Liver (tissue), 9 donors: ENCODE measurements around the gene ADAP1. TPM values are rescaled to one million over a fixed set of nuclear protein-coding genes. Genes with fewer than 3 reads are reported as not detected.

Experiments used
- DNase-seq: peaks from one replicate; pipeline ENCODE4 v3.0.0-alpha.2; 2017; ENCODE audit warnings: low spot score
- H3K27ac ChIP-seq, 2 donors: one replicate each; pipeline ENCODE4 v1.7.0; 2013; ENCODE audit warnings: inconsistent platforms in 2 of 2, low read length in 2 of 2, control low read depth in 1 of 2, low read depth in 1 of 2, mild to moderate bottlenecking in 1 of 2
- H3K27me3 ChIP-seq, 4 donors: one replicate each; pipeline versions ENCODE4 v1.6.1 to v1.7.0; 2013; ENCODE audit warnings: low read length in 3 of 4, inconsistent platforms in 1 of 4, mild to moderate bottlenecking in 1 of 4, moderate library complexity in 1 of 4; ENCODE audit not compliant: control insufficient read depth in 4 of 4, insufficient read depth in 4 of 4
- H3K36me3 ChIP-seq, 4 donors: one replicate each; pipeline versions ENCODE4 v1.6.1 to v1.7.0; 2013; ENCODE audit warnings: low read length in 3 of 4, mild to moderate bottlenecking in 3 of 4, low read depth in 1 of 4, moderate library complexity in 1 of 4; ENCODE audit not compliant: control insufficient read depth in 4 of 4, insufficient read depth in 3 of 4
- H3K4me1 ChIP-seq, 4 donors: one replicate each; pipeline versions ENCODE4 v1.6.1 to v1.7.0; 2013; ENCODE audit warnings: low read length in 3 of 4, mild to moderate bottlenecking in 3 of 4, moderate library complexity in 1 of 4; ENCODE audit not compliant: control insufficient read depth in 4 of 4, insufficient read depth in 4 of 4
- H3K4me3 ChIP-seq, 3 donors: one replicate each; pipeline versions ENCODE4 v1.6.1 to v1.7.0; 2013; ENCODE audit warnings: low read length in 3 of 3, control low read depth in 1 of 3, low read depth in 1 of 3, mild to moderate bottlenecking in 1 of 3
- H3K9ac ChIP-seq, 2 donors: one replicate each; pipeline ENCODE4 v1.7.0; 2013; ENCODE audit warnings: low read length in 2 of 2, mild to moderate bottlenecking in 2 of 2, moderate library complexity in 2 of 2, control low read depth in 1 of 2, low read depth in 1 of 2
- H3K9me3 ChIP-seq, 4 donors: one replicate each; pipeline versions ENCODE4 v1.6.1 to v1.7.0; 2013; ENCODE audit warnings: low read length in 3 of 4; ENCODE audit not compliant: control insufficient read depth in 4 of 4
- ATF3 ChIP-seq: IDR thresholded peaks from 2 replicates; pipeline ENCODE4 v1.6.1; 2016; ENCODE audit warnings: antibody characterized with exemption
- CTCF ChIP-seq: fragments of 150-350 bp; IDR thresholded peaks from 2 replicates; pipeline ENCODE4 v1.5.1; 2017; ENCODE audit warnings: improper control_type of control experiment, low read depth, low read length; ENCODE audit not compliant: missing input control
- EGR1 ChIP-seq, 2 donors: IDR thresholded peaks; 2 replicates each; pipeline ENCODE4 v1.6.1; 2016 to 2018; ENCODE audit warnings: antibody characterized with exemption in 2 of 2, low read depth in 2 of 2
- FOXA1 ChIP-seq: IDR thresholded peaks from 2 replicates; pipeline ENCODE4 v1.6.1; 2016; ENCODE audit warnings: antibody characterized with exemption
- FOXA2 ChIP-seq: IDR thresholded peaks from 2 replicates; pipeline ENCODE4 v1.6.1; 2016; ENCODE audit warnings: antibody characterized with exemption
- GABPA ChIP-seq, 2 donors: IDR thresholded peaks in 1 of 2; conservative IDR thresholded peaks in 1 of 2; 2 replicates each; pipeline ENCODE4 v1.6.1; 2016; ENCODE audit warnings: antibody characterized with exemption in 2 of 2, mild to moderate bottlenecking in 1 of 2, moderate library complexity in 1 of 2
- HNF4A ChIP-seq, 2 donors: conservative IDR thresholded peaks; 2 replicates each; pipeline ENCODE4 v1.6.1; 2016; ENCODE audit warnings: antibody characterized with exemption in 2 of 2, mild to moderate bottlenecking in 2 of 2
- HNF4G ChIP-seq: IDR thresholded peaks from 2 replicates; pipeline ENCODE4 v1.6.1; 2016; ENCODE audit warnings: antibody characterized with exemption
- JUND ChIP-seq, 2 donors: IDR thresholded peaks; 2 replicates each; pipeline ENCODE4 v1.6.1; 2016; ENCODE audit warnings: antibody characterized with exemption in 2 of 2
- MAX ChIP-seq: IDR thresholded peaks from 2 replicates; pipeline ENCODE4 v1.6.1; 2016; ENCODE audit warnings: antibody characterized with exemption
- RAD21 ChIP-seq, 2 donors: IDR thresholded peaks; 2 replicates each; pipeline ENCODE4 v1.6.1; 2016; ENCODE audit warnings: antibody characterized with exemption in 2 of 2, mild to moderate bottlenecking in 2 of 2
- REST ChIP-seq: IDR thresholded peaks from 2 replicates; pipeline ENCODE4 v1.6.1; 2016; ENCODE audit warnings: antibody characterized with exemption, mild to moderate bottlenecking
- RXRA ChIP-seq, 2 donors: IDR thresholded peaks; 2 replicates each; pipeline ENCODE4 v1.6.1; 2017 to 2018; ENCODE audit warnings: antibody characterized with exemption in 2 of 2, mild to moderate bottlenecking in 1 of 2
- SP1 ChIP-seq: IDR thresholded peaks from 2 replicates; pipeline ENCODE4 v1.6.1; 2018; ENCODE audit warnings: antibody characterized with exemption, mild to moderate bottlenecking
- TAF1 ChIP-seq: conservative IDR thresholded peaks from 2 replicates; pipeline ENCODE4 v1.6.1; 2016; ENCODE audit warnings: antibody characterized with exemption, mild to moderate bottlenecking
- YY1 ChIP-seq: IDR thresholded peaks from 2 replicates; pipeline ENCODE4 v1.6.1; 2016; ENCODE audit warnings: antibody characterized with exemption, mild to moderate bottlenecking
- ZBTB33 ChIP-seq: IDR thresholded peaks from 2 replicates; pipeline ENCODE4 v1.6.1; 2016; ENCODE audit warnings: antibody characterized with exemption
- WGBS: extraction: QIAGEN DNeasy Blood & Tissue Kit; methylation state at CpG from one replicate; pipeline ENCODE4 v1.1.7; 2013; 5-methylcytosine and 5-hydroxymethylcytosine counted together
- polyA plus RNA-seq, 2 donors: library from polyadenylated mRNA; stranded (reverse) in 1 of 2; unstranded in 1 of 2; fragments of 200-250 nt in 1 of 2; fragments of >200 nt in 1 of 2; fragmentation: Nextera tagmentation in 1 of 2; extraction: Ambion mirVana in 1 of 2; gene quantifications; one replicate each; pipeline versions ENCODE4 v1.2.1 to v1.2.3, GENCODE V29; 2013 to 2015
- total RNA-seq, 2 donors: library from RNA; depleted of rRNA; stranded (reverse); fragments of >200 nt; gene quantifications; one replicate each; pipeline ENCODE4 v1.2.3, GENCODE V29; 2014
- donor health status: healthy.
- donor health status: healthy.
- donor health status: healthy.
- donor health status: healthy.
- donor health status: healthy.

ADAP1 gene
- total and polyA plus RNA-seq, 4 donors: 0.46 to 3.7 (median 2.7) TPM

GRCh38 chr7:918118-918425, 36.4 kb downstream of the ADAP1 start:
- no peaks in the 10 kb centered on the region for H3K27me3 ChIP-seq
- no peaks in the 10 kb centered on the region for H3K9me3 ChIP-seq
- H3K36me3 ChIP-seq: no peaks in the 10 kb centered on the region
- no peak overlapping the region for H3K9ac ChIP-seq
- H3K4me1 ChIP-seq: peaks cover 0 to 3% (median 0%) of the 10 kb centered on the region in 4 donors
- no peak overlapping the region for H3K27ac ChIP-seq
- WGBS: 85% methylated on average over 9 of the region's 9 CpGs
- no peak overlapping the region for H3K4me3 ChIP-seq
- no peak for TF ChIP-seq MAX
- TF ChIP-seq SP1: no peak
- no peak for TF ChIP-seq ATF3
- no peak for TF ChIP-seq CTCF
- TF ChIP-seq FOXA2: no peak
- no peak for TF ChIP-seq HNF4G
- no peak for TF ChIP-seq JUND (IDR thresholded peaks at IDR 0.05)
- no peak for TF ChIP-seq RXRA (IDR thresholded peaks at IDR 0.05)
- TF ChIP-seq REST: no peak
- TF ChIP-seq GABPA (IDR thresholded peaks at IDR 0.05 in 1 of 2, conservative IDR thresholded peaks at IDR 0.05 in 1 of 2): no peak
- no peak for TF ChIP-seq TAF1
- no peak for TF ChIP-seq EGR1 (IDR thresholded peaks at IDR 0.05; ENCODE audit: low read depth in 2 of 2)
- TF ChIP-seq RAD21 (IDR thresholded peaks at IDR 0.05): no peak
- TF ChIP-seq HNF4A (conservative IDR thresholded peaks at IDR 0.05): no peak
- no peak for TF ChIP-seq YY1
- TF ChIP-seq ZBTB33: no peak
- no peak for TF ChIP-seq FOXA1
- DNase-seq: no peak
